Choroid plexus epithelial cell (primary cell): ENCODE data around the gene LCP1.

ENCODE experiments used
- DNase-seq: peaks from one replicate; pipeline ENCODE4 v3.0.0-alpha.2; 2010; ENCODE audit warnings: low read depth
- H3K4me3 ChIP-seq: 2 replicates; pipeline ENCODE4 v1.5.1; 2011; ENCODE audit warnings: low read depth, mild to moderate bottlenecking, control low read depth, low read length, moderate library complexity
- CTCF ChIP-seq: conservative IDR thresholded peaks from 2 replicates; pipeline ENCODE4 v1.5.1; 2011; ENCODE audit warnings: low read depth, mild to moderate bottlenecking, control low read depth, inconsistent platforms, low read length, moderate library complexity

LCP1 gene

GRCh38 chr13:46088821-46089562 is 93.0 kb downstream of the LCP1 start:
- DNase-seq = no peak
- no peak overlapping the region for H3K4me3 ChIP-seq
- TF ChIP-seq CTCF = no peak

- TF ChIP-seq CTCF = no peak
- no peak for DNase-seq
- H3K4me3 ChIP-seq = no peak overlapping the region
Measured at GRCh38 chr13:46087481-46087880, 94.5 kb downstream of the LCP1 start.

GRCh38 chr13:46086985-46087384 is 95.0 kb downstream of the LCP1 start:
- DNase-seq = no peak
- TF ChIP-seq CTCF = no peak
- H3K4me3 ChIP-seq = no peak overlapping the region

GRCh38 chr13:46086421-46086922 is 95.5 kb downstream of the LCP1 start:
- H3K4me3 ChIP-seq = no peak overlapping the region
- no peak for TF ChIP-seq CTCF
- DNase-seq = no peak

DNA sequence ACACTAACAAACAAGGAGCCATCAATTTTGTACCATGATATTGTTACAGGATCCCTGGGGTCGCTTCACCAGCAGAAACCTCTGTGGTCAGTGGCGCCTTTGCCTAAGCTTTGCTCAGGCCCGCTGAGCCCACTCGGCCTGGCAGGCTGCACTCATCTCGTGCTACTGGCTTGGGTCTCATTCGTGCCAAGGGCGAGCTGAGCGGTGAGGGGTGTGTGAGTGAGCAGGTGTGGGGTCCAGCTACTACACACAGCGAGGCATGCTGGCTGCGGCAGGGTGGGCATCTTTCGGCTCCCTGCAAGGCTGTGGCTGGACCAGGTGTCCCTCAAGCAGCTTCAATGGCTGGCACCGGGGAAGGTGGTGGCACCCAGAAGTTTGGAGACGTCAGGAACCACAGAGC is 96.2 kb downstream of the LCP1 start:
- no peak for TF ChIP-seq CTCF
- H3K4me3 ChIP-seq = no peak overlapping the region
- no peak for DNase-seq

- TF ChIP-seq CTCF = no peak
- no peak overlapping the region for H3K4me3 ChIP-seq
- no peak for DNase-seq
Measured at GRCh38 chr13:46082324-46082723, 99.7 kb downstream of the LCP1 start.

GRCh38 chr13:46079770-46080169 is 102.2 kb downstream of the LCP1 start:
- TF ChIP-seq CTCF = no peak
- H3K4me3 ChIP-seq = no peak overlapping the region
- no peak for DNase-seq
